Progenitor cell of endocrine pancreas (in vitro differentiated cells): ENCODE results near the gene ANKUB1. TPM values are rescaled to one million over a fixed set of nuclear protein-coding genes. Genes with fewer than 3 reads are reported as not detected.

Source experiments
- DNase-seq: peaks from one replicate; pipeline ENCODE4 v3.0.0; 2021; ENCODE audit warnings: low spot score; ENCODE audit not compliant: unreplicated experiment
- H3K27ac Mint-ChIP-seq: 2 replicates; pipeline ENCODE4 v1.8.0; 2021; ENCODE audit warnings: mild to moderate bottlenecking, moderate library complexity, mixed read lengths
- H3K27me3 Mint-ChIP-seq: 2 replicates; pipeline ENCODE4 v1.8.0; 2021; ENCODE audit warnings: mixed read lengths
- H3K36me3 Mint-ChIP-seq: 2 replicates; pipeline ENCODE4 v1.8.0; 2022; ENCODE audit warnings: mixed read lengths; ENCODE audit not compliant: insufficient read depth
- H3K4me1 Mint-ChIP-seq: 2 replicates; pipeline ENCODE4 v1.8.0; 2021; ENCODE audit warnings: low read depth, mixed read lengths
- H3K4me3 Mint-ChIP-seq: 2 replicates; pipeline ENCODE4 v1.8.0; 2021; ENCODE audit warnings: low read depth, mild to moderate bottlenecking, moderate library complexity, mixed read lengths
- H3K9me3 Mint-ChIP-seq: 2 replicates; pipeline ENCODE4 v1.8.0; 2021; ENCODE audit warnings: low read depth, mixed read lengths
- total RNA-seq: library from RNA; stranded (reverse); gene quantifications from 2 replicates; pipeline ENCODE4 v1.2.1, GENCODE V29; 2021
- TF ChIP-seq, protein P1 (sequence below): fragments of 200-600 bp; sonication (generic); IDR thresholded peaks from one replicate; pipeline ENCODE4 v1.5.0; 2021; ENCODE audit warnings: antibody characterized with exemption, mild to moderate bottlenecking; ENCODE audit not compliant: unreplicated experiment

Gene ANKUB1
- total RNA-seq, 1 donor from 2014 or later = not detected

DNA sequence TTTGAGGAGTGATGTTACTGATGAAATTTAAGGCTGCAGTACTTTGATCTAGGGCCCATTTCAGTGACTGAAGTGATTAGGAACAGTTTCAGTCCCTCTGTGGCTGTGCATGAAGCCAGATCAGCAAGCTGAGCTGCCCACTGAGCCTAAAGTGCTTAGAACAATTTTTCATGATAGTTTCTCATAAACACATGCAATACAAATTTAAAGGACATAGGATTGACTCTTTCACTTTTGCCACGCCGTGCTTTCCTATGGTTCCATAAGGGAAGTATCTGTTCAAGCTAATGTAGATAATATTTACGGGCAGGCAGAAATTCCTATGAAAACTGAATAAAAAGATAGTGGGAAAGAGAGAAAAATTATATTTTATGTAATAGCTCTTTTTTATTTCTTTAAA is 10.6 kb downstream of the ANKUB1 start:
- Mint-ChIP-seq H3K27ac (no peak overlapping the region), H3K27me3 (no peaks in the 10 kb centered on the region), H3K36me3 (no peaks in the 10 kb centered on the region), H3K4me3 (no peak overlapping the region), H3K9me3 (no peaks in the 10 kb centered on the region), H3K4me1 (peaks cover 7% of the 10 kb centered on the region)
- TF ChIP-seq, protein P1, sequence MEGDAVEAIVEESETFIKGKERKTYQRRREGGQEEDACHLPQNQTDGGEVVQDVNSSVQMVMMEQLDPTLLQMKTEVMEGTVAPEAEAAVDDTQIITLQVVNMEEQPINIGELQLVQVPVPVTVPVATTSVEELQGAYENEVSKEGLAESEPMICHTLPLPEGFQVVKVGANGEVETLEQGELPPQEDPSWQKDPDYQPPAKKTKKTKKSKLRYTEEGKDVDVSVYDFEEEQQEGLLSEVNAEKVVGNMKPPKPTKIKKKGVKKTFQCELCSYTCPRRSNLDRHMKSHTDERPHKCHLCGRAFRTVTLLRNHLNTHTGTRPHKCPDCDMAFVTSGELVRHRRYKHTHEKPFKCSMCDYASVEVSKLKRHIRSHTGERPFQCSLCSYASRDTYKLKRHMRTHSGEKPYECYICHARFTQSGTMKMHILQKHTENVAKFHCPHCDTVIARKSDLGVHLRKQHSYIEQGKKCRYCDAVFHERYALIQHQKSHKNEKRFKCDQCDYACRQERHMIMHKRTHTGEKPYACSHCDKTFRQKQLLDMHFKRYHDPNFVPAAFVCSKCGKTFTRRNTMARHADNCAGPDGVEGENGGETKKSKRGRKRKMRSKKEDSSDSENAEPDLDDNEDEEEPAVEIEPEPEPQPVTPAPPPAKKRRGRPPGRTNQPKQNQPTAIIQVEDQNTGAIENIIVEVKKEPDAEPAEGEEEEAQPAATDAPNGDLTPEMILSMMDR = no peak
- DNase-seq = no peak

DNA sequence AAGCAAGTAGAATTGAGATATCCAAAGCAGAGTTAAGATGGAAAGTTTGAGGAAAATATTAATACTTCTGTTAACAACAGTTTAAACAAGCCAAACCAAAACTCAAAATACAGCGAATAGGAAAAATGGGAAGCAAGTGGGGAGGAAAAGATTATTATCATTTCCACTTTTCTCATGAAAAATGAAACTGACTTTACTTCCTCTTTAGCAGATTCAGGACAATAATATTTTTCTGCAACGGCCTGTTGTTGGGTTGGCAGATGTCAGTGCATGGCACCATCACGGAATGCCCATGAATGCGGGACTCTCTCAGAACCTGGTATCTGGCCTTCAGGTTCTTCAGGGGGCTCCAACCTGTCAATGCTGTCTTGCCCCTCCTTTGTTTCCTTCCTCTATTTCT is 11.1 kb downstream of the ANKUB1 start:
- TF ChIP-seq, protein P1 = no peak
- H3K4me3 Mint-ChIP-seq = no peak overlapping the region
- H3K27ac Mint-ChIP-seq = no peak overlapping the region
- DNase-seq = no peak
- H3K27me3 Mint-ChIP-seq = no peaks in the 10 kb centered on the region
- H3K36me3 Mint-ChIP-seq = no peaks in the 10 kb centered on the region
- H3K9me3 Mint-ChIP-seq = no peaks in the 10 kb centered on the region
- peaks cover 7% of the 10 kb centered on the region for H3K4me1 Mint-ChIP-seq

DNA sequence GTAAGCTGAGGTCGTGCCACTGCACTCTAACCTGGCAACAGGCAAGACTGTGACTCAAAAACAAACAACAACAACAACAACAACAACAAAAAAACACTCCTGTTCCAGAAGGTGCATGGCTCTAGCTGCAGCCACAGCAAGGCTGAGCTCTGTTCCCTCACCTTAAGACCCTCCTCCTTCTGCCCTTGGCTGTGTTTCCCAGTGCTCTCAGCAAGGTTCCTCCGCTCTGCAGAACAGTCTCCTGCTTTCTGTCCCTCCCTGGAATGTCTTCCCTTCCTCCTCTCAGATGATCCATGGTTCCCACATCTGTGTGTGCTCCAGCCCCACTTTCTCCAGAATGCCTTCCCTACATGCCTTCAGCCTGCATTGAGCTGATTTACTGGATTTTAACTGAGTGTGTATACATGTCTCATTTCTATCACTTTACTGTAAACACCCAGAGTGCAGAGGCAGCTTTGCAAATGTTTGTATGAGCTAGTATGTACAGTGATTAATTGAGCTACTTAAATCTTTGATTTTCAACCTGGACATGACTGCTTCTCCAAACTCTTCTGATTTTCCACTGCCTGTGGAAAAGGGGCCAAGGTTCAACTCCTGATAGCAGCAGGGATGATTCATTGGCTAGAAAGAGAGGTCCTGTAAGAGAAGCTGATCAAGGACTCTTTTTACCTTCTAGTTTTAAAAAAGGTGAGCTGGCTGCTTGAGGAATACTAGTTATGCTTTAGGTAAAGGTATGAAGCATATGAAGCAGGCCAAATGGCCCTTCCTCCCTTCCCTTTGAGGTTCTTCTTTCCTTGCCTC is 14.7 kb downstream of the ANKUB1 start:
- TF ChIP-seq, protein P1 = no peak
- no peaks in the 10 kb centered on the region for H3K9me3 Mint-ChIP-seq
- DNase-seq = no peak
- H3K36me3 Mint-ChIP-seq = no peaks in the 10 kb centered on the region
- peaks cover 7% of the 10 kb centered on the region for H3K4me1 Mint-ChIP-seq
- H3K4me3 Mint-ChIP-seq = no peak overlapping the region
- H3K27me3 Mint-ChIP-seq = no peaks in the 10 kb centered on the region
- H3K27ac Mint-ChIP-seq = no peak overlapping the region

DNA sequence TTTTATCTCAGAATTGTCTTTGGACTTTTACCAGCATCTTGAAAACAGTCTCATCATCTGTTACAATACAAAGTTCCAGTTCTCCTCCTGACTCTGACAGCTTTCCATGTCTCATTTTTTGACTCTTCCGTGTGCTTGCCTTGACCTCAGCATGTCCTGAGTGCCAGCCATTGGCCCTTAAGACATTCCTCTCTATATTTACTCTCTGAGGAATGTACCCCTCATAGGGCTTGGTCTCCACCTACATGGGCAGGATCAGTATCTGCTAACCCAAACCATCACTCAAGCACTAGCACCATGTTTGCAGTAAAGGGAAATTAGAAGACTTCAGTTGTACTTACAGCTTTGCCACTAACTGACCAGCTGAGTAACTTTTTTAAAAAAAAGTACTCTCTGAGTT is 16.2 kb downstream of the ANKUB1 start:
- H3K4me1 Mint-ChIP-seq = peaks cover 7% of the 10 kb centered on the region
- no peak overlapping the region for H3K4me3 Mint-ChIP-seq
- H3K27ac Mint-ChIP-seq = no peak overlapping the region
- DNase-seq = no peak
- H3K9me3 Mint-ChIP-seq = no peaks in the 10 kb centered on the region
- TF ChIP-seq, protein P1 = no peak
- H3K36me3 Mint-ChIP-seq = no peaks in the 10 kb centered on the region
- H3K27me3 Mint-ChIP-seq = no peaks in the 10 kb centered on the region

DNA sequence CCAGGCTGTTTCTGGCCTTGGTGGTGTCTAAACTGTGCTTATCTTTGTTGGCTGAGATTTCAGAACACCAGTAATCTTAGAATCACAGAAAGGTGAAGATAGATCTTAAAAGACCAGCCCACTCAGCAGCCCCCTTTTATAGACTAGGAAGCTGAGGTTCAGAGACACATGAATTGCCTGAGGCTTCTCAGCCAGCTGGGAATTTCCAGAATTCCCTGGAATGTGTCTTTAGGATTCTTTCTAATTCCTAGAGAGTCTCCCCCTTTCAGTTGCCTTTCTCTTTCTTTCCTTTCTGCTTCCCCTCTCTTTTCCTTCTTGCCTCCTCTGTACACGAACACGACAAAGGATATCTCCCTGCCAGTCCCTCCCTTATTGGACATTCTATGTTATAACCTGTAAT is 19.5 kb downstream of the ANKUB1 start:
- H3K27ac Mint-ChIP-seq = no peak overlapping the region
- no peaks in the 10 kb centered on the region for H3K9me3 Mint-ChIP-seq
- H3K4me1 Mint-ChIP-seq = peaks cover 4% of the 10 kb centered on the region
- TF ChIP-seq, protein P1 = no peak
- H3K36me3 Mint-ChIP-seq = no peaks in the 10 kb centered on the region
- no peaks in the 10 kb centered on the region for H3K27me3 Mint-ChIP-seq
- H3K4me3 Mint-ChIP-seq = no peak overlapping the region
- no peak for DNase-seq
